SK-N-SH treated with all-trans-retinoic acid at 6 μM for 48 hours (cell line): ENCODE results near the gene ZPR1.

Experiments used
- RARB ChIP-seq: fragments of 250-450 bp; sonication (Bioruptor Pico); IDR thresholded peaks from 2 replicates; pipeline ENCODE4 v1.8.0; 2021; ENCODE audit warnings: mild to moderate bottlenecking, moderate library complexity
- TOX ChIP-seq: fragments of 250-450 bp; sonication (Bioruptor Pico); IDR thresholded peaks from 2 replicates; pipeline ENCODE4 v1.8.0; 2021; ENCODE audit warnings: mild to moderate bottlenecking, moderate library complexity, borderline replicate concordance
- ZFP3 ChIP-seq: fragments of 250-450 bp; sonication (Bioruptor Pico); IDR thresholded peaks from 2 replicates; pipeline ENCODE4 v1.5.0; 2020; ENCODE audit warnings: mild to moderate bottlenecking, moderate library complexity
- ZFP30 ChIP-seq: fragments of 450-650 bp; formaldehyde crosslinking; IDR thresholded peaks from 2 replicates; pipeline ENCODE4 v1.5.0; 2022; ENCODE audit warnings: mild to moderate bottlenecking, moderate library complexity
- ZNF8 ChIP-seq: fragments of 450-650 bp; formaldehyde crosslinking; IDR thresholded peaks from 2 replicates; pipeline ENCODE4 v1.5.0; 2020; ENCODE audit warnings: mild to moderate bottlenecking, moderate library complexity

DNA sequence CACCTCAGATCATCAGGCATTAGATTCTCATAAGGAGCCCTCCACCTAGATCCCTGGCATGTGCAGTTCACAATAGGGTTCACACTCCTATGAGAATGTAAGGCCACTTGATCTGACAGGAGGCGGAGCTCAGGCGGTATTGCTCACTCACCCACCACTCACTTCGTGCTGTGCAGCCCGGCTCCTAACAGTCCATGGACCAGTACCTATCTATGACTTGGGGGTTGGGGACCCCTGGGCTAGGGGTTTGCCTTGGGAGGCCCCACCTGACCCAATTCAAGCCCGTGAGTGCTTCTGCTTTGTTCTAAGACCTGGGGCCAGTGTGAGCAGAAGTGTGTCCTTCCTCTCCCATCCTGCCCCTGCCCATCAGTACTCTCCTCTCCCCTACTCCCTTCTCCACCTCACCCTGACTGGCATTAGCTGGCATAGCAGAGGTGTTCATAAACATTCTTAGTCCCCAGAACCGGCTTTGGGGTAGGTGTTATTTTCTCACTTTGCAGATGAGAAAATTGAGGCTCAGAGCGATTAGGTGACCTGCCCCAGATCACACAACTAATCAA, 44.0 kb upstream of the ZPR1 start:
- no peak for TF ChIP-seq ZFP3 (CRISPR knock-in tag)
- no peak for TF ChIP-seq ZNF8
- TF ChIP-seq RARB (CRISPR knock-in tag): no peak
- no peak for TF ChIP-seq TOX (CRISPR knock-in tag)
- no peak for TF ChIP-seq ZFP30 (CRISPR knock-in tag)
